Keratinocyte (primary cell): Measurements from ENCODE around the gene WDR77. TPM values are rescaled to one million over a fixed set of nuclear protein-coding genes. Genes with fewer than 3 reads are reported as not detected.

ENCODE experiments used
- DNase-seq: peaks from one replicate; pipeline ENCODE4 v3.0.0-alpha.2; 2011; ENCODE audit warnings: low read depth, missing footprints, low spot score
- FAIRE-seq: peaks from 2 replicates; lab custom pipeline; 2011; peaks lifted over from hg19 to GRCh38; lab: Jason Lieb, UNC
- H2AFZ ChIP-seq: 2 replicates; pipeline ENCODE4 v1.6.0; 2012; ENCODE audit warnings: low read length, control low read depth, inconsistent platforms; ENCODE audit not compliant: control insufficient read depth
- H3K27ac ChIP-seq: 2 replicates; pipeline ENCODE4 v1.5.1; 2011; ENCODE audit warnings: low read length; ENCODE audit not compliant: control insufficient read depth, insufficient read depth
- H3K27me3 ChIP-seq: 3 replicates; pipeline ENCODE4 v1.6.0; 2011; ENCODE audit warnings: low read length; ENCODE audit not compliant: control insufficient read depth, insufficient read depth; ENCODE audit errors: extremely low read depth
- H3K36me3 ChIP-seq, 2 experiments: 2 replicates in 1 of 2; 3 replicates in 1 of 2; pipeline ENCODE4 v1.5.1; 2011; ENCODE audit warnings: low read length in 2 of 2, mild to moderate bottlenecking in 1 of 2; ENCODE audit not compliant: control insufficient read depth in 2 of 2, insufficient read depth in 2 of 2; ENCODE audit errors: extremely low read depth in 1 of 2
- H3K4me1 ChIP-seq: 3 replicates; pipeline ENCODE4 v1.5.1; 2011; ENCODE audit warnings: low read length; ENCODE audit not compliant: control insufficient read depth, insufficient read depth; ENCODE audit errors: extremely low read depth
- H3K4me2 ChIP-seq: 3 replicates; pipeline ENCODE4 v1.6.0; 2011; ENCODE audit warnings: low read depth, low read length; ENCODE audit not compliant: control insufficient read depth, insufficient read depth; ENCODE audit errors: extremely low read depth
- H3K4me3 ChIP-seq, 3 experiments: fragments of 200-600 bp in 1 of 3; sonication (generic) in 1 of 3; 2 replicates in 2 of 3; 3 replicates in 1 of 3; pipeline ENCODE4 v1.5.1; 2011 to 2016; ENCODE audit warnings: low read length in 3 of 3, mild to moderate bottlenecking in 3 of 3, control low read depth in 2 of 3, inconsistent platforms in 1 of 3, low read depth in 1 of 3, mixed read lengths in 1 of 3, mixed run types in 1 of 3, moderate library complexity in 1 of 3; ENCODE audit not compliant: control insufficient read depth in 2 of 3, insufficient read depth in 2 of 3; ENCODE audit errors: extremely low read depth in 1 of 3
- H3K79me2 ChIP-seq: 2 replicates; pipeline ENCODE4 v1.6.0; 2012; ENCODE audit warnings: low read length; ENCODE audit not compliant: control insufficient read depth, insufficient read depth
- H3K9ac ChIP-seq: 3 replicates; pipeline ENCODE4 v1.6.0; 2011; ENCODE audit warnings: low read length; ENCODE audit not compliant: control insufficient read depth, insufficient read depth; ENCODE audit errors: extremely low read depth
- H3K9me1 ChIP-seq: 3 replicates; pipeline ENCODE4 v1.6.0; 2011; ENCODE audit warnings: low read length; ENCODE audit not compliant: control insufficient read depth, insufficient read depth; ENCODE audit errors: extremely low read depth
- H3K9me3 ChIP-seq: 2 replicates; pipeline ENCODE4 v1.5.1; 2012; ENCODE audit warnings: low read depth, low read length; ENCODE audit not compliant: control insufficient read depth
- H4K20me1 ChIP-seq: 3 replicates; pipeline ENCODE4 v1.6.0; 2011; ENCODE audit warnings: low read length; ENCODE audit not compliant: control insufficient read depth, insufficient read depth; ENCODE audit errors: extremely low read depth
- CTCF ChIP-seq, 3 experiments: IDR thresholded peaks in 1 of 3; conservative IDR thresholded peaks in 1 of 3; optimal IDR thresholded peaks in 1 of 3; 2 replicates in 2 of 3; 3 replicates in 1 of 3; pipeline versions ENCODE3 to v1.5.1; 2011; ENCODE audit warnings: low read length in 3 of 3, mild to moderate bottlenecking in 3 of 3, moderate library complexity in 2 of 3, control low read depth in 1 of 3, inconsistent platforms in 1 of 3; ENCODE audit not compliant: insufficient read depth in 2 of 3; ENCODE audit errors: extremely low read depth in 1 of 3
- EZH2 ChIP-seq: IDR thresholded peaks from one replicate; pipeline ENCODE4 v1.6.1; 2012; ENCODE audit warnings: inconsistent platforms, mild to moderate bottlenecking, low read length, moderate library complexity
- dilution Hi-C: fragments of 300-500 bp; cut with MboI; formaldehyde crosslinking; loops from one replicate; pipeline ENCODE4 v1.7.0; 2020; ENCODE audit warnings: low sequenced_read_pairs; ENCODE audit not compliant: extremely low pct_ligation_motif_present
- polyA plus RNA-seq, 5 experiments: library from polyadenylated mRNA; depleted of rRNA in 3 of 5; stranded (reverse) in 3 of 5; stranded (forward) in 1 of 5; unstranded in 1 of 5; fragments of >200 nt; gene quantifications; 1 replicate in 1 of 5; 2 replicates in 3 of 5; 3 replicates in 1 of 5; pipeline versions ENCODE4 v1.2.1 to v1.2.3, GENCODE V29; 2011 to 2012; ENCODE audit warnings: missing spikeins in 2 of 5, low read depth in 1 of 5, low replicate concordance in 1 of 5

Gene WDR77
- polyA plus RNA-seq, 1 donor (not counting 4 experiments of a cell fraction or from before 2014, with no cell fraction given), result 110 TPM

GRCh38 chr1:111450185-111450584 lies 1.1 kb upstream of the WDR77 start:
- Histone ChIP-seq H3K9me3 (no peaks in the 10 kb centered on the region), H4K20me1 (peaks cover 6% of the 10 kb centered on the region), H3K27ac (peak overlapping the region; percentile 93), H3K4me3 (peak overlapping the region; percentile 90 to 98 (median 93)), H3K4me2 (peak overlapping the region; percentile 88), H3K9ac (peak overlapping the region; percentile 98), H3K79me2 (peaks cover 89% of the 10 kb centered on the region), H3K9me1 (no peaks in the 10 kb centered on the region), H3K4me1 (peaks cover 29% of the 10 kb centered on the region), H3K27me3 (no peaks in the 10 kb centered on the region), H2AFZ (no peak overlapping the region), H3K36me3 (peaks cover 7 to 18% of the 10 kb centered on the region in 2 experiments)
- dilution Hi-C loops, result no loop called here
- TF ChIP-seq CTCF (optimal IDR thresholded peaks at IDR 0.05 in 1 of 3, IDR thresholded peaks at IDR 0.05 in 1 of 3, conservative IDR thresholded peaks at IDR 0.05 in 1 of 3; ENCODE audit: extremely low read depth in 1 of 3, insufficient read depth in 2 of 3, low read length in 3 of 3) (no peak), EZH2 (no peak)
- no peak for DNase-seq
- FAIRE-seq, result no peak

GRCh38 chr1:111449703-111450017 lies 604 bp upstream of the WDR77 start:
- Histone ChIP-seq H3K9ac (peak overlapping the region; percentile 98), H3K27me3 (no peaks in the 10 kb centered on the region), H3K79me2 (peaks cover 87% of the 10 kb centered on the region), H3K9me3 (no peaks in the 10 kb centered on the region), H3K4me1 (peaks cover 29% of the 10 kb centered on the region), H3K4me2 (peak overlapping the region; percentile 88), H3K4me3 (peak overlapping the region; percentile 90 to 98 (median 93)), H4K20me1 (peaks cover 6% of the 10 kb centered on the region), H3K27ac (peak overlapping the region; percentile 93), H2AFZ (peak overlapping the region; percentile 97), H3K36me3 (peaks cover 9 to 18% of the 10 kb centered on the region in 2 experiments), H3K9me1 (no peaks in the 10 kb centered on the region)
- dilution Hi-C loops, result no loop called here
- FAIRE-seq (no peak), DNase-seq (no peak)
- TF ChIP-seq EZH2 (no peak), CTCF (optimal IDR thresholded peaks at IDR 0.05 in 1 of 3, IDR thresholded peaks at IDR 0.05 in 1 of 3, conservative IDR thresholded peaks at IDR 0.05 in 1 of 3; ENCODE audit: extremely low read depth in 1 of 3, insufficient read depth in 2 of 3, low read length in 3 of 3) (no peak)
